ENCODE results near the gene MZB1.

DNA sequence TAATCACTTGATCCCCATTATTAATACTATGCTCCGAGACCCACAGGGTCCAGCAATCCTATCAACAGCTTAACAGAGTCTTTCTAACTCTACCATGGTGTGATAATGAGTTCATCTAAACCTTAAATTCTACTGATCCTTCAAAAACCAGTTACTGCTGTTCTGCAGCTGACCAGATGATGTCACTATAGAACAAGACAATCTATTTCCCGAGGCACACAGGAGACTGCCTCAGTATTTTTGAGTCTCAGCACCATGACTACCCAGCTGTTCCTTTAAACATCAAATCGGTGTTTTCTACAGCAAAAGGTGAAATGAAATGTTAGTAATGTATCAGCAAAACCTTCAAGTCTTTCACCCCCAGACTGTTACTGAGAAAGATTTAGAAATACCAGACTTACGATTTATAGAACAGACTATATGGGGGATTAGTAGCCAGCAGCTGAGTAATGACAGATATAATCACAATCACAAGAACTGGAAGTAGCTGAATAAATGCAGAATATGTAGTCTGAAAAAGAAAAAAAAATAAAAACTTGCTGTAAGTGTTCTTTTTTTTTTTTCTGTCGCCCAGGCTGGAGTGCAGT is 32.7 kb upstream of the MZB1 start:
- TF ChIP-seq, protein P1, sequence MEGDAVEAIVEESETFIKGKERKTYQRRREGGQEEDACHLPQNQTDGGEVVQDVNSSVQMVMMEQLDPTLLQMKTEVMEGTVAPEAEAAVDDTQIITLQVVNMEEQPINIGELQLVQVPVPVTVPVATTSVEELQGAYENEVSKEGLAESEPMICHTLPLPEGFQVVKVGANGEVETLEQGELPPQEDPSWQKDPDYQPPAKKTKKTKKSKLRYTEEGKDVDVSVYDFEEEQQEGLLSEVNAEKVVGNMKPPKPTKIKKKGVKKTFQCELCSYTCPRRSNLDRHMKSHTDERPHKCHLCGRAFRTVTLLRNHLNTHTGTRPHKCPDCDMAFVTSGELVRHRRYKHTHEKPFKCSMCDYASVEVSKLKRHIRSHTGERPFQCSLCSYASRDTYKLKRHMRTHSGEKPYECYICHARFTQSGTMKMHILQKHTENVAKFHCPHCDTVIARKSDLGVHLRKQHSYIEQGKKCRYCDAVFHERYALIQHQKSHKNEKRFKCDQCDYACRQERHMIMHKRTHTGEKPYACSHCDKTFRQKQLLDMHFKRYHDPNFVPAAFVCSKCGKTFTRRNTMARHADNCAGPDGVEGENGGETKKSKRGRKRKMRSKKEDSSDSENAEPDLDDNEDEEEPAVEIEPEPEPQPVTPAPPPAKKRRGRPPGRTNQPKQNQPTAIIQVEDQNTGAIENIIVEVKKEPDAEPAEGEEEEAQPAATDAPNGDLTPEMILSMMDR (IDR thresholded peaks at IDR 0.05; ENCODE audit: poor library complexity) = peak; percentile 89
- TF ChIP-seq EZH2phosphoT487 (IDR thresholded peaks at IDR 0.05; ENCODE audit: low read depth, severe bottlenecking, unreplicated experiment) = no peak
- no peak for TF ChIP-seq EZH2 (IDR thresholded peaks at IDR 0.05; ENCODE audit: borderline replicate concordance)
